HepG2 (cell line): ENCODE results near the gene WWTR1. TPM values are rescaled to one million over a fixed set of nuclear protein-coding genes. Genes with fewer than 3 reads are reported as not detected.

Experiments used
- CENPT ChIP-seq: sonication (generic); formaldehyde crosslinking; IDR thresholded peaks from 2 replicates; pipeline ENCODE4 v1.8.0; 2022; ENCODE audit warnings: low read depth, mild to moderate bottlenecking, moderate library complexity, missing genetic modification reagents
- CHCHD3 ChIP-seq: sonication (generic); formaldehyde crosslinking; IDR thresholded peaks from 2 replicates; pipeline ENCODE4 v1.8.0; 2022; ENCODE audit warnings: mild to moderate bottlenecking, missing genetic modification reagents, moderate library complexity
- ETV6 ChIP-seq: sonication (generic); formaldehyde crosslinking; conservative IDR thresholded peaks from 2 replicates; pipeline ENCODE4 v1.4.0; 2020; ENCODE audit warnings: missing genetic modification reagents
- HNF4A ChIP-seq: sonication (generic); formaldehyde crosslinking; IDR thresholded peaks from 2 replicates; pipeline ENCODE4 v1.4.0; 2020; ENCODE audit warnings: missing genetic modification reagents
- KLF15 ChIP-seq: sonication (generic); formaldehyde crosslinking; IDR thresholded peaks from 2 replicates; pipeline ENCODE4 v1.8.1; 2023; ENCODE audit warnings: borderline replicate concordance, mild to moderate bottlenecking, inconsistent platforms, missing genetic modification reagents, mixed read lengths
- PHF8 ChIP-seq: sonication (generic); formaldehyde crosslinking; IDR thresholded peaks from 2 replicates; pipeline ENCODE4 v1.5.0; 2020; ENCODE audit warnings: missing genetic modification reagents
- SATB2 ChIP-seq: sonication (generic); formaldehyde crosslinking; IDR thresholded peaks from 2 replicates; pipeline ENCODE4 v1.5.0; 2020; ENCODE audit warnings: missing genetic modification reagents
- ZNF205 ChIP-seq: IDR thresholded peaks from 2 replicates; pipeline ENCODE4 v1.6.1; 2018; ENCODE audit warnings: missing biosample characterization, missing genetic modification reagents
- ZNF629 ChIP-seq: sonication (generic); formaldehyde crosslinking; conservative IDR thresholded peaks from 2 replicates; pipeline ENCODE4 v1.5.0; 2020; ENCODE audit warnings: missing genetic modification reagents
- ZNF788 ChIP-seq: sonication (generic); formaldehyde crosslinking; IDR thresholded peaks from 2 replicates; pipeline ENCODE4 v1.5.0; 2020; ENCODE audit warnings: mild to moderate bottlenecking, missing genetic modification reagents, borderline replicate concordance
- ZNF839 ChIP-seq: sonication (generic); formaldehyde crosslinking; IDR thresholded peaks from 2 replicates; pipeline ENCODE4 v1.4.0; 2020; ENCODE audit warnings: missing genetic modification reagents, mild to moderate bottlenecking, borderline replicate concordance
- polyA plus RNA-seq, 8 experiments: library from polyadenylated mRNA; depleted of rRNA in 3 of 8; stranded (reverse) in 7 of 8; unstranded in 1 of 8; fragments of >200 nt; fragmentation: Illumina TruSeq in 4 of 8; extraction: Trizol in 4 of 8; gene quantifications; 2 replicates each; pipeline versions ENCODE4 v1.2.1 to v1.2.3, GENCODE V29; 2011 to 2016; ENCODE audit warnings: low read depth in 4 of 8, missing spikeins in 1 of 8, mixed read lengths in 1 of 8; ENCODE audit not compliant: insufficient read depth in 1 of 8
- total RNA-seq, 5 experiments: library from RNA; depleted of rRNA; stranded (reverse); fragments of >200 nt; fragmentation: Illumina TruSeq; extraction: Trizol; gene quantifications; 2 replicates each; pipeline ENCODE4 v1.2.3, GENCODE V29; 2016; ENCODE audit warnings: low read depth in 1 of 5
- TF ChIP-seq, protein P1 (sequence below): sonication (generic); formaldehyde crosslinking; IDR thresholded peaks from 2 replicates; pipeline ENCODE4 v1.5.1; 2020; ENCODE audit warnings: missing genetic modification reagents, mild to moderate bottlenecking, borderline replicate concordance
- TF ChIP-seq, protein P2 (sequence below): fragments of 450-650 bp; IDR thresholded peaks from 2 replicates; pipeline ENCODE4 v1.6.1; 2017; ENCODE audit warnings: mild to moderate bottlenecking
- TF ChIP-seq, protein P3 (sequence below): sonication (generic); formaldehyde crosslinking; conservative IDR thresholded peaks from 2 replicates; pipeline ENCODE4 v1.4.0; 2020; ENCODE audit warnings: missing genetic modification reagents
- TF ChIP-seq, protein P4 (sequence below): sonication (generic); formaldehyde crosslinking; IDR thresholded peaks from 2 replicates; pipeline ENCODE4 v1.8.0; 2022; ENCODE audit warnings: mild to moderate bottlenecking, missing genetic modification reagents, moderate library complexity
- TF ChIP-seq, protein P5 (sequence below): sonication (generic); formaldehyde crosslinking; IDR thresholded peaks from 2 replicates; pipeline ENCODE4 v1.4.0; 2020; ENCODE audit warnings: missing genetic modification reagents

The WWTR1 gene
- total and polyA plus RNA-seq, 2 of the 13 experiments (the other 11 are each of a cell fraction or from before 2014, with no cell fraction given) = 19.7 to 139 TPM

DNA sequence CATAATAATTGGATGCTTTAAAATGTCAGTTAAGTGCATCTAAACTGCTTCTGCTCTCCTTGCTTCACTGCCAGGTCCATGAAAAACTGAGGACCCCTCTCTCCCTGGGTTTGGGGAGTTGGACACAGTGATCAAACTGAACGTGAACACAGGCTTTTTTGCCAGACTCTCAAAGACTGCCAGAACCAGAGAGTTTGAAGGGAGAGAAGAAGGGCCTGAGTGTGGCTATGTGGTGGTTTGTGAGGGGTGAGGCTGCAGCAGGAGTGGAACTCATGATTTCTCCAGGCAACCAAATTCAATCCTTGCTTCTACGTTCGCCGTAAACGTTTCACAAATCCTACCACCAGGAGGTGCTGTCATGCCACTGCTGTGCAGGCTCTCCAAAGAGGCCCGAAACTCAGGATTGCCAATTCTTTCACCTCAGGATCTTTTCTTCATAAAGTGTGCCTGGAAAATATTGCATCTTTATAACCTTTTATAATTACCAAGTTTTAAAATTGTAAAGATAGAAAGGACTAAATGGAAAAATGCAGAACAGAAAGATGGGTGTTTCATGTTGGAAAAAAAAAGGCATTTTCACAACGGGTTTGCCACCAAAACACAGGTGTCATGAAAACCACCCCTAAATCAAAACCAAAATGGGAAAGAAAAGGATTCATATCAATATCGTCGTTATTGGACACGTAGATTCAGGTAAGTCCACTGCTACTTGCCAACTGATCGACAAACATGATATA is 163.6 kb downstream of the WWTR1 start (continued):
- no peak for TF ChIP-seq ZNF205 (CRISPR knock-in tag)
- TF ChIP-seq CENPT (CRISPR knock-in tag) = no peak
- TF ChIP-seq, protein P1, sequence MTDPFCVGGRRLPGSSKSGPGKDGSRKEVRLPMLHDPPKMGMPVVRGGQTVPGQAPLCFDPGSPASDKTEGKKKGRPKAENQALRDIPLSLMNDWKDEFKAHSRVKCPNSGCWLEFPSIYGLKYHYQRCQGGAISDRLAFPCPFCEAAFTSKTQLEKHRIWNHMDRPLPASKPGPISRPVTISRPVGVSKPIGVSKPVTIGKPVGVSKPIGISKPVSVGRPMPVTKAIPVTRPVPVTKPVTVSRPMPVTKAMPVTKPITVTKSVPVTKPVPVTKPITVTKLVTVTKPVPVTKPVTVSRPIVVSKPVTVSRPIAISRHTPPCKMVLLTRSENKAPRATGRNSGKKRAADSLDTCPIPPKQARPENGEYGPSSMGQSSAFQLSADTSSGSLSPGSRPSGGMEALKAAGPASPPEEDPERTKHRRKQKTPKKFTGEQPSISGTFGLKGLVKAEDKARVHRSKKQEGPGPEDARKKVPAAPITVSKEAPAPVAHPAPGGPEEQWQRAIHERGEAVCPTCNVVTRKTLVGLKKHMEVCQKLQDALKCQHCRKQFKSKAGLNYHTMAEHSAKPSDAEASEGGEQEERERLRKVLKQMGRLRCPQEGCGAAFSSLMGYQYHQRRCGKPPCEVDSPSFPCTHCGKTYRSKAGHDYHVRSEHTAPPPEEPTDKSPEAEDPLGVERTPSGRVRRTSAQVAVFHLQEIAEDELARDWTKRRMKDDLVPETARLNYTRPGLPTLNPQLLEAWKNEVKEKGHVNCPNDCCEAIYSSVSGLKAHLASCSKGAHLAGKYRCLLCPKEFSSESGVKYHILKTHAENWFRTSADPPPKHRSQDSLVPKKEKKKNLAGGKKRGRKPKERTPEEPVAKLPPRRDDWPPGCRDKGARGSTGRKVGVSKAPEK = no peak
- TF ChIP-seq, protein P2, sequence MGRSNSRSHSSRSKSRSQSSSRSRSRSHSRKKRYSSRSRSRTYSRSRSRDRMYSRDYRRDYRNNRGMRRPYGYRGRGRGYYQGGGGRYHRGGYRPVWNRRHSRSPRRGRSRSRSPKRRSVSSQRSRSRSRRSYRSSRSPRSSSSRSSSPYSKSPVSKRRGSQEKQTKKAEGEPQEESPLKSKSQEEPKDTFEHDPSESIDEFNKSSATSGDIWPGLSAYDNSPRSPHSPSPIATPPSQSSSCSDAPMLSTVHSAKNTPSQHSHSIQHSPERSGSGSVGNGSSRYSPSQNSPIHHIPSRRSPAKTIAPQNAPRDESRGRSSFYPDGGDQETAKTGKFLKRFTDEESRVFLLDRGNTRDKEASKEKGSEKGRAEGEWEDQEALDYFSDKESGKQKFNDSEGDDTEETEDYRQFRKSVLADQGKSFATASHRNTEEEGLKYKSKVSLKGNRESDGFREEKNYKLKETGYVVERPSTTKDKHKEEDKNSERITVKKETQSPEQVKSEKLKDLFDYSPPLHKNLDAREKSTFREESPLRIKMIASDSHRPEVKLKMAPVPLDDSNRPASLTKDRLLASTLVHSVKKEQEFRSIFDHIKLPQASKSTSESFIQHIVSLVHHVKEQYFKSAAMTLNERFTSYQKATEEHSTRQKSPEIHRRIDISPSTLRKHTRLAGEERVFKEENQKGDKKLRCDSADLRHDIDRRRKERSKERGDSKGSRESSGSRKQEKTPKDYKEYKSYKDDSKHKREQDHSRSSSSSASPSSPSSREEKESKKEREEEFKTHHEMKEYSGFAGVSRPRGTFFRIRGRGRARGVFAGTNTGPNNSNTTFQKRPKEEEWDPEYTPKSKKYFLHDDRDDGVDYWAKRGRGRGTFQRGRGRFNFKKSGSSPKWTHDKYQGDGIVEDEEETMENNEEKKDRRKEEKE = no peak
- TF ChIP-seq CHCHD3 (CRISPR knock-in tag) = no peak
- TF ChIP-seq ZNF839 (CRISPR knock-in tag) = 0 out of 2 replicates have a peak, but pooled peaks have one; percentile 13
- TF ChIP-seq ETV6 (CRISPR knock-in tag) = no peak
- TF ChIP-seq, protein P3, sequence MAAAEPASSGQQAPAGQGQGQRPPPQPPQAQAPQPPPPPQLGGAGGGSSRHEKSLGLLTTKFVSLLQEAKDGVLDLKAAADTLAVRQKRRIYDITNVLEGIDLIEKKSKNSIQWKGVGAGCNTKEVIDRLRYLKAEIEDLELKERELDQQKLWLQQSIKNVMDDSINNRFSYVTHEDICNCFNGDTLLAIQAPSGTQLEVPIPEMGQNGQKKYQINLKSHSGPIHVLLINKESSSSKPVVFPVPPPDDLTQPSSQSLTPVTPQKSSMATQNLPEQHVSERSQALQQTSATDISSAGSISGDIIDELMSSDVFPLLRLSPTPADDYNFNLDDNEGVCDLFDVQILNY (CRISPR knock-in tag) = no peak
- no peak for TF ChIP-seq ZNF629 (CRISPR knock-in tag)
- no peak for TF ChIP-seq KLF15
- no peak for TF ChIP-seq HNF4A
- TF ChIP-seq, protein P4, sequence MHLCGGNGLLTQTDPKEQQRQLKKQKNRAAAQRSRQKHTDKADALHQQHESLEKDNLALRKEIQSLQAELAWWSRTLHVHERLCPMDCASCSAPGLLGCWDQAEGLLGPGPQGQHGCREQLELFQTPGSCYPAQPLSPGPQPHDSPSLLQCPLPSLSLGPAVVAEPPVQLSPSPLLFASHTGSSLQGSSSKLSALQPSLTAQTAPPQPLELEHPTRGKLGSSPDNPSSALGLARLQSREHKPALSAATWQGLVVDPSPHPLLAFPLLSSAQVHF (CRISPR knock-in tag) = no peak
- TF ChIP-seq ZNF788 (CRISPR knock-in tag) = no peak
- TF ChIP-seq PHF8 (CRISPR knock-in tag) = no peak
- TF ChIP-seq, protein P5, sequence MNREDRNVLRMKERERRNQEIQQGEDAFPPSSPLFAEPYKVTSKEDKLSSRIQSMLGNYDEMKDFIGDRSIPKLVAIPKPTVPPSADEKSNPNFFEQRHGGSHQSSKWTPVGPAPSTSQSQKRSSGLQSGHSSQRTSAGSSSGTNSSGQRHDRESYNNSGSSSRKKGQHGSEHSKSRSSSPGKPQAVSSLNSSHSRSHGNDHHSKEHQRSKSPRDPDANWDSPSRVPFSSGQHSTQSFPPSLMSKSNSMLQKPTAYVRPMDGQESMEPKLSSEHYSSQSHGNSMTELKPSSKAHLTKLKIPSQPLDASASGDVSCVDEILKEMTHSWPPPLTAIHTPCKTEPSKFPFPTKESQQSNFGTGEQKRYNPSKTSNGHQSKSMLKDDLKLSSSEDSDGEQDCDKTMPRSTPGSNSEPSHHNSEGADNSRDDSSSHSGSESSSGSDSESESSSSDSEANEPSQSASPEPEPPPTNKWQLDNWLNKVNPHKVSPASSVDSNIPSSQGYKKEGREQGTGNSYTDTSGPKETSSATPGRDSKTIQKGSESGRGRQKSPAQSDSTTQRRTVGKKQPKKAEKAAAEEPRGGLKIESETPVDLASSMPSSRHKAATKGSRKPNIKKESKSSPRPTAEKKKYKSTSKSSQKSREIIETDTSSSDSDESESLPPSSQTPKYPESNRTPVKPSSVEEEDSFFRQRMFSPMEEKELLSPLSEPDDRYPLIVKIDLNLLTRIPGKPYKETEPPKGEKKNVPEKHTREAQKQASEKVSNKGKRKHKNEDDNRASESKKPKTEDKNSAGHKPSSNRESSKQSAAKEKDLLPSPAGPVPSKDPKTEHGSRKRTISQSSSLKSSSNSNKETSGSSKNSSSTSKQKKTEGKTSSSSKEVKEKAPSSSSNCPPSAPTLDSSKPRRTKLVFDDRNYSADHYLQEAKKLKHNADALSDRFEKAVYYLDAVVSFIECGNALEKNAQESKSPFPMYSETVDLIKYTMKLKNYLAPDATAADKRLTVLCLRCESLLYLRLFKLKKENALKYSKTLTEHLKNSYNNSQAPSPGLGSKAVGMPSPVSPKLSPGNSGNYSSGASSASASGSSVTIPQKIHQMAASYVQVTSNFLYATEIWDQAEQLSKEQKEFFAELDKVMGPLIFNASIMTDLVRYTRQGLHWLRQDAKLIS (CRISPR knock-in tag) = no peak
- no peak for TF ChIP-seq SATB2
